BLaER1 treated with 17β-estradiol and CSF1 and Interleukin-3, amounts not matched to agents 10 nM and 100 nM (cell line): ENCODE data around the gene GPR146.
A peak's percentile ranks its signal among the peaks of the same experiment; 100 is the strongest.

ENCODE experiments used
- H3K27ac ChIP-seq, 11 experiments: shearing (Covaris generic); formaldehyde crosslinking; 2 replicates each; pipeline ENCODE4 v1.8.1; 2022
- H3K27me3 ChIP-seq, 11 experiments: shearing (Covaris generic); formaldehyde crosslinking; 2 replicates each; pipeline ENCODE4 v1.8.1; 2022
- H3K36me3 ChIP-seq, 11 experiments: shearing (Covaris generic); formaldehyde crosslinking; 2 replicates each; pipeline ENCODE4 v1.8.1; 2022
- H3K4me1 ChIP-seq, 10 experiments: shearing (Covaris generic); formaldehyde crosslinking; 2 replicates each; pipeline ENCODE4 v1.8.1; 2022
- H3K4me2 ChIP-seq, 11 experiments: shearing (Covaris generic); formaldehyde crosslinking; 2 replicates each; pipeline ENCODE4 v1.8.1; 2022
- H3K4me3 ChIP-seq, 10 experiments: shearing (Covaris generic); formaldehyde crosslinking; 2 replicates each; pipeline ENCODE4 v1.8.1; 2022
- H3K9ac ChIP-seq, 11 experiments: shearing (Covaris generic); formaldehyde crosslinking; 2 replicates each; pipeline ENCODE4 v1.8.1; 2022
- H3K9me3 ChIP-seq, 11 experiments: shearing (Covaris generic); formaldehyde crosslinking; replicated peaks in 1 of 11; 2 replicates each; pipeline ENCODE4 v1.8.1; 2022
- H4K20me1 ChIP-seq, 11 experiments: shearing (Covaris generic); formaldehyde crosslinking; 2 replicates each; pipeline ENCODE4 v1.8.1; 2022
- Cebpa-rat ChIP-seq, 11 experiments: shearing (Covaris generic); IDR thresholded peaks; 2 replicates each; pipeline ENCODE4 v1.8.1; 2022

The GPR146 gene

DNA sequence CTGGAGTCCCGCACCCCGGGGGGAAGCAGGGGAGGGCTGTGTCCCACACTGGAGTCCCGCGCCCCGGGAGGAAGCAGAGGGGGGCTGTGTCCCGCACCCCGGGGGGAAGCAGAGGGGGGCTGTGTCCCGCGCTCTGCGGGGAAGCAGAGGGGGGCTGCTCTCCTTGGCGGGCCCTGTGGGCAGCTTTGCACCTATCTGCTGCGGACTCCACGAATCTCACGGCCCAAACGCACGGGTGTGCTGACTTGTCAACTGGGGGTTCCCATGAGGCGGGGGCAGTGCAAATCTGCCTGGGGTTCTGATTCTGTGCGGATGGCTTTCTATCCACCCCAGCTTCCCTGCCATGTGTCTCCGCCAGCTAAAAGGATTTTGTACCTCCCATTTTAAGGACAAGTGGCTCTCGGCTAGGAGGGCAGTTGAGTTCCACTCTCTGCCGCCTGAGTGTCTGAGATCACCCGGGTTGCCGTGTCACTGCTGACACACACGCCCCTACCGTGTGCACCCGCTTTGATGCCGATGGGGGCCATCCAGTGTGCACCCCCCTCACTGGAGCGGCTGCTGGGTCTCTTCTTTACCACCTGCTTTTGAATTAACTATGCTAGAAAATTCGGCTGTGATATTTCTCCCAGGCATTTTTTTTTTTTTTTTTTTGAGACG is 64.0 kb downstream of the GPR146 start:
- Histone ChIP-seq H3K27me3 (peaks cover 0 to 63% (median 0%) of the 10 kb centered on the region in 11 experiments; a peak in 8 of 22 replicates), H4K20me1 (peaks cover 0 to 99% (median 76%) of the 10 kb centered on the region in 11 experiments; a peak in 20 of 22 replicates), H3K4me3 (no peak overlapping the region), H3K4me2 (peak overlapping the region in 10 of 11 experiments; percentile 8 to 96 (median 88); a peak in 18 of 22 replicates), H3K36me3 (peaks cover 0 to 18% (median 0%) of the 10 kb centered on the region in 11 experiments; a peak in 4 of 22 replicates), H3K27ac (no peak overlapping the region), H3K4me1 (peaks cover 62 to 99% (median 90%) of the 10 kb centered on the region in 10 experiments), H3K9ac (no peak overlapping the region), H3K9me3 (no peaks in the 10 kb centered on the region)
- no peak for TF ChIP-seq Cebpa-rat (IDR thresholded peaks at IDR 0.05)
